Neutrophil (primary cell): ENCODE measurements around the gene GBE1.

ENCODE experiments used
- H3K27ac ChIP-seq: fragments of 200-600 bp; sonication (generic); 2 replicates; pipeline ENCODE4 v1.5.1; 2016; ENCODE audit warnings: mild to moderate bottlenecking, moderate library complexity
- H3K27me3 ChIP-seq: fragments of 200-600 bp; sonication (generic); 2 replicates; pipeline ENCODE4 v1.6.0; 2016; ENCODE audit warnings: mild to moderate bottlenecking
- H3K36me3 ChIP-seq: fragments of 200-600 bp; sonication (generic); 2 replicates; pipeline ENCODE4 v1.5.1; 2017
- H3K4me1 ChIP-seq, 2 experiments: fragments of 200-600 bp in 1 of 2; sonication (generic) in 1 of 2; 1 replicate in 1 of 2; 2 replicates in 1 of 2; pipeline versions ENCODE4 v1.5.1 to v1.6.1; 2013 to 2016; ENCODE audit warnings: low read depth in 1 of 2, low read length in 1 of 2, mild to moderate bottlenecking in 1 of 2, moderate library complexity in 1 of 2; ENCODE audit not compliant: control insufficient read depth in 1 of 2, insufficient read depth in 1 of 2
- H3K4me3 ChIP-seq, 2 experiments: fragments of 200-600 bp in 1 of 2; sonication (generic) in 1 of 2; 1 replicate in 1 of 2; 2 replicates in 1 of 2; pipeline ENCODE4 v1.5.1; 2013 to 2016; ENCODE audit warnings: low read depth in 1 of 2, low read length in 1 of 2, mild to moderate bottlenecking in 1 of 2, moderate library complexity in 1 of 2
- H3K9me3 ChIP-seq: fragments of 200-600 bp; sonication (generic); 2 replicates; pipeline ENCODE4 v1.5.1; 2016
- TF ChIP-seq, protein P1 (sequence below): fragments of 200-600 bp; sonication (generic); IDR thresholded peaks from 2 replicates; pipeline ENCODE4 v1.5.1; 2016; ENCODE audit warnings: antibody characterized with exemption

GBE1 gene

DNA sequence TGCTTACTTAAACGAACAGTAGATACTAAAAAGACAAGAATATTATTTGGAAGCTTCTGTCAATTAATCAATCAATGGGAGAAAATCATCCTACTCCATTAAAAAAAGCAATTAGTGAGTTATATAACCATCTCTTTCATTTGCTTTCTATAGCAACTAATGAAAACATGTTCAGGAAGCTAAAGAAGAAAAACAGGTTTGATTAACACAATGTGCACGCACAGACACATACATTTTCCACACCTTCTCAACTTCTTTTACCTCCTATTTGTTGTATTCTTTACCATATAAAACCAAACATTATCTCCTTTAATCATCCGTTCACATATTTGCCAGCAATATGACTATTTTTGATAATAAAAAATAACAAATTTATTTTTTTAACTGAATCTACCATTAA is 111.3 kb downstream of the GBE1 start:
- H3K27ac ChIP-seq = no peak overlapping the region
- H3K4me1 ChIP-seq = no peaks in the 10 kb centered on the region
- no peaks in the 10 kb centered on the region for H3K9me3 ChIP-seq
- no peak overlapping the region for H3K4me3 ChIP-seq
- no peaks in the 10 kb centered on the region for H3K27me3 ChIP-seq
- TF ChIP-seq, protein P1, sequence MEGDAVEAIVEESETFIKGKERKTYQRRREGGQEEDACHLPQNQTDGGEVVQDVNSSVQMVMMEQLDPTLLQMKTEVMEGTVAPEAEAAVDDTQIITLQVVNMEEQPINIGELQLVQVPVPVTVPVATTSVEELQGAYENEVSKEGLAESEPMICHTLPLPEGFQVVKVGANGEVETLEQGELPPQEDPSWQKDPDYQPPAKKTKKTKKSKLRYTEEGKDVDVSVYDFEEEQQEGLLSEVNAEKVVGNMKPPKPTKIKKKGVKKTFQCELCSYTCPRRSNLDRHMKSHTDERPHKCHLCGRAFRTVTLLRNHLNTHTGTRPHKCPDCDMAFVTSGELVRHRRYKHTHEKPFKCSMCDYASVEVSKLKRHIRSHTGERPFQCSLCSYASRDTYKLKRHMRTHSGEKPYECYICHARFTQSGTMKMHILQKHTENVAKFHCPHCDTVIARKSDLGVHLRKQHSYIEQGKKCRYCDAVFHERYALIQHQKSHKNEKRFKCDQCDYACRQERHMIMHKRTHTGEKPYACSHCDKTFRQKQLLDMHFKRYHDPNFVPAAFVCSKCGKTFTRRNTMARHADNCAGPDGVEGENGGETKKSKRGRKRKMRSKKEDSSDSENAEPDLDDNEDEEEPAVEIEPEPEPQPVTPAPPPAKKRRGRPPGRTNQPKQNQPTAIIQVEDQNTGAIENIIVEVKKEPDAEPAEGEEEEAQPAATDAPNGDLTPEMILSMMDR = no peak
- peaks cover 16% of the 10 kb centered on the region for H3K36me3 ChIP-seq

DNA sequence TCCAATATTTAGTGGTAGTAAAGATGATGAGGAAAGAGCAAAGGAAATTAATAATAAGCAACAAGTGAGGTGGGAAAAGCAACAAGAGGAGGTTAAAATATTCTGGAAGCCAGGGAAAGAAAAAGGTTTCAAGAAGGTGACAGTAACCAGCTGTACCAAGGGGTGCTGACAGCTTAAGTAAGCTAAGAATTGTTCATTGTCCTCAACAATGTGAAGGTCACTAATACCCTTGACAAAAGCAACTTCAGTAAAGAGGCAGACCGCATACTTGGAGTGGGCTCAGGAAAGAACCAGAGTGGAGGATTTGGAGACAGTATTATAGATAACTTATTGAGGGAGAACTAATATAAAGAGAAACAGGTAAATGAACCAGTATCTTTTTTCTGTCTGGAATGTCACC is 116.2 kb downstream of the GBE1 start:
- peaks cover 20 to 21% of the 10 kb centered on the region in 2 experiments for H3K4me1 ChIP-seq

DNA sequence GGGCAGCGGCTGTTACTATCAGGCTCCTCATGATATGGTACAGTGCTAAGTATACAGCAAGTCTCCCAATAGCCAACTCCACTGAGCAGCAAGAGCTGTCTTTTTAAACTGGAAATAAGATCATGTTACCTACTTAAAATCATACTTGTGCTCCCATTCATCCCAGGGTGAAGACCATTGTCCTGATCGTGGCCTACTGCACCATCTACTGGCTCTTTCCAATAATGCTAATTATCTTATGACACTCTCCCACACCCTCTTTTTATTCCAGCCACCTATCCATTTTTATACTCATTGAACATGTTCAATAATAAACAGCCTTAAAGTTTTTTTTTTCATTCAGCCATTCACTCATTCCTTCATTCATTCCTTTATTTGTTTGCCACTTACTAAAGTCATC is 117.7 kb downstream of the GBE1 start:
- TF ChIP-seq, protein P1 = no peak
- Histone ChIP-seq H3K27ac (peak overlapping the region; percentile 85), H3K27me3 (no peaks in the 10 kb centered on the region), H3K4me3 (no peak overlapping the region), H3K36me3 (peaks cover 11% of the 10 kb centered on the region), H3K4me1 (peaks cover 20 to 21% of the 10 kb centered on the region in 2 experiments), H3K9me3 (no peaks in the 10 kb centered on the region)

More for the DNA sequence above, 116.2 kb downstream of the GBE1 start:
- no peaks in the 10 kb centered on the region for H3K9me3 ChIP-seq
- H3K27me3 ChIP-seq = no peaks in the 10 kb centered on the region
- H3K36me3 ChIP-seq = peaks cover 16% of the 10 kb centered on the region
- no peak overlapping the region for H3K4me3 ChIP-seq
- TF ChIP-seq, protein P1 = no peak
- no peak overlapping the region for H3K27ac ChIP-seq

DNA sequence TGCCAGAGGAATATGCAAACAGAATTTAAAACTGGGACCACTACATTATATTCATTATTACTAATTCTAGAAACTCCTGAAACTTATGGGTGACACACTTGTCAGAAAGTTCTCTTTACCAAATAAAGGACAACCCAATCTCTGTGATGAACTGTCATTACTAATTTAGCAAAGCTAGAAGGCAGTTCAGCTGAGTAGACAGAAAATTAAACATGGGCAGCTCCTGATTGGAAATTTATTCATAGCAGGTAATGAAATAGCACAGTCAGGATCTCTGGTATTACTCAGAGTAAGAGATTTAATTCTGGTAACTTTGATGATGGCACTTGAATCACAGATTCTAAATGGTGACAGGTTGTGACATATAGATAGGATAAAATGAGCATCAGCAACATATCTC is 123.0 kb downstream of the GBE1 start:
- Histone ChIP-seq H3K4me1 (peaks cover 16 to 17% of the 10 kb centered on the region in 2 experiments), H3K4me3 (no peak overlapping the region), H3K27ac (no peak overlapping the region), H3K27me3 (no peaks in the 10 kb centered on the region), H3K9me3 (no peaks in the 10 kb centered on the region), H3K36me3 (no peaks in the 10 kb centered on the region)
- TF ChIP-seq, protein P1 = no peak

DNA sequence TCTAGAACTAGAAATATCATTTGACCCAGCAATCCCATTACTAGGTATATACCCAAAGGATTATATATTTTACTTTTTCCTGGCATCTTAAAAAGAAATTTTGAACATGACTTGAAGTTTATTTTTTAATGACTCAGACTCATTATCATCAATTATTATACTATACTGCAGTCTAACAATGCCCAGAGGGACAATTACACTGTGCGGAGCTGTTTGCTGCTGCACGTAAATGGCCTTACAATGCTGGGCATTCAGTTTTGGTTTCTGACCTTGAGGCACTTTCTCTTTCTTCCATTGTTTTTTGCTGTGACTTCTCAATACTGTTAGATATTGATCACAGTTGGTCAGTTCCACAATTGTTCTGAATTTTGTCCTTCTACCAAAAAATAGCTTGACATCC is 128.8 kb downstream of the GBE1 start:
- Histone ChIP-seq H3K4me3 (no peak overlapping the region), H3K9me3 (no peaks in the 10 kb centered on the region), H3K4me1 (no peaks in the 10 kb centered on the region), H3K27ac (no peak overlapping the region), H3K36me3 (no peaks in the 10 kb centered on the region), H3K27me3 (no peaks in the 10 kb centered on the region)
- TF ChIP-seq, protein P1 = no peak

DNA sequence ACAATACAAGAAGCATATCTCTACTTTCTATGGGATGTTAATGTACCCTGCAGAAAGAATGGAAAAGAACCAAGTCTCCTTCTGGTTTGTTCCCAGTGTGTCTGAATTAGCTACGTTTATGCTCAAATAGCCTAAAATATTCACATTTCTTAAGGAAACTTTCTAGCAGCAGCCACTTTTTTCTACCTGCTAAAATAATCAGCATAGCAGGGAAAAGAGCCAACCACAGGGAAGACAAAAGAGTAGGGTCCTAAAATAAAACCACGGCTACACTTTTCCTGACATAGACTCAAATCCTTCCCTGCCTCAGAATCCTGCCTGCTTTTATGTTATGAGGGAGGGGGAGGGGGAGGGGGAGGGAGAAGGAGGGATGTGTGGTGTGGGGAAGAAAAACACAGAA is 136.7 kb downstream of the GBE1 start:
- TF ChIP-seq, protein P1 = no peak
- H3K4me1 ChIP-seq = no peaks in the 10 kb centered on the region
- H3K27ac ChIP-seq = no peak overlapping the region
- H3K27me3 ChIP-seq = no peaks in the 10 kb centered on the region
- H3K4me3 ChIP-seq = no peak overlapping the region
- H3K36me3 ChIP-seq = no peaks in the 10 kb centered on the region
- no peaks in the 10 kb centered on the region for H3K9me3 ChIP-seq
